Measurements from ENCODE around the gene GCK. TPM values are rescaled to one million over a fixed set of nuclear protein-coding genes. Genes with fewer than 3 reads are reported as not detected.

The GCK gene
- total and polyA plus RNA-seq, 2 donors (not counting 1 experiment from before 2014, with no cell fraction given): 0.22 to 0.24 TPM

GRCh38 chr7:44116789-44117666 lies 72.2 kb downstream of the GCK start:
- Histone ChIP-seq H3K27ac (ENCODE audit: low read length in 2 of 2) (no peak overlapping the region), H3K4me3 (ENCODE audit: control extremely low read depth in 1 of 5, extremely low read depth in 1 of 5, insufficient read depth in 1 of 5, low read depth in 2 of 5, low read length in 4 of 5) (no peak overlapping the region), H2AFZ (ENCODE audit: insufficient read depth, low read depth, low read length, poor library complexity, severe bottlenecking) (no peak overlapping the region), H3K79me2 (ENCODE audit: control insufficient read depth, insufficient read depth, low read length) (peaks cover 33% of the 10 kb centered on the region), H3K9ac (ENCODE audit: low read length) (no peak overlapping the region), H3K27me3 (replicated peaks in 1 of 4; ENCODE audit: control extremely low read depth in 1 of 4, control insufficient read depth in 3 of 4, insufficient read depth in 4 of 4, low read length in 3 of 4) (no peaks in the 10 kb centered on the region), H3K4me2 (replicated peaks; ENCODE audit: low read depth, low read length, poor library complexity, severe bottlenecking) (no peak overlapping the region), H4K20me1 (ENCODE audit: control insufficient read depth, insufficient read depth, low read length, poor library complexity, severe bottlenecking) (no peaks in the 10 kb centered on the region), H3K36me3 (replicated peaks in 1 of 2; ENCODE audit: control extremely low read depth in 1 of 2, control insufficient read depth in 1 of 2, extremely low read depth in 1 of 2, insufficient read depth in 2 of 2, low read length in 1 of 2) (peaks cover 0 to 50% of the 10 kb centered on the region in 2 experiments), H3K4me1 (ENCODE audit: control insufficient read depth in 2 of 2, insufficient read depth in 2 of 2, low read length in 2 of 2) (peaks cover 0 to 3% of the 10 kb centered on the region in 2 donors), H3K9me3 (ENCODE audit: control extremely low read depth in 1 of 3, control insufficient read depth in 2 of 3, insufficient read depth in 1 of 3, low read length in 2 of 3) (no peaks in the 10 kb centered on the region)
- ChIA-PET CTCF (no interaction called here), POLR2A (no interaction called here)
- intact Hi-C loops (cut with micrococcal nuclease): no loop called here
- Mint-ChIP-seq H3K4me3 (no peak overlapping the region), H3K27me3 (no peaks in the 10 kb centered on the region), H3K4me1 (peaks cover 6% of the 10 kb centered on the region), H3K27ac (no peak overlapping the region), H3K9me3 (ENCODE audit: insufficient read depth) (no peaks in the 10 kb centered on the region)
- DNase-seq (no peak), ATAC-seq (ENCODE audit: low read depth) (no peak)
- WGBS (ENCODE audit: insufficient coverage): 96% methylated on average over 24 of the region's 25 CpGs
- TF ChIP-seq EZH2 (IDR thresholded peaks at IDR 0.05; ENCODE audit: borderline replicate concordance, insufficient read depth, low read depth, low read length, poor library complexity, severe bottlenecking) (no peak), CTCF (IDR thresholded peaks at IDR 0.05) (no peak)

GRCh38 chr7:44116087-44116788 lies 73.0 kb downstream of the GCK start:
- no peak overlapping the region for H3K9ac ChIP-seq (ENCODE audit: low read length)

More at GRCh38 chr7:44116087-44116788, 73.0 kb downstream of the GCK start:
- no peak overlapping the region for H3K27ac Mint-ChIP-seq
- no peaks in the 10 kb centered on the region for H3K9me3 Mint-ChIP-seq (ENCODE audit: insufficient read depth)
- no peak overlapping the region for H2AFZ ChIP-seq (ENCODE audit: insufficient read depth, low read depth, low read length, poor library complexity, severe bottlenecking)
- no peak overlapping the region for H3K4me3 Mint-ChIP-seq
- no peak overlapping the region for H3K4me3 ChIP-seq (ENCODE audit: control extremely low read depth in 1 of 5, extremely low read depth in 1 of 5, insufficient read depth in 1 of 5, low read depth in 2 of 5, low read length in 4 of 5)
- ChIA-PET CTCF (no interaction called here), POLR2A (no interaction called here)
- H3K27ac ChIP-seq (ENCODE audit: low read length in 2 of 2): no peak overlapping the region
- no peaks in the 10 kb centered on the region for H3K27me3 ChIP-seq (replicated peaks in 1 of 4; ENCODE audit: control extremely low read depth in 1 of 4, control insufficient read depth in 3 of 4, insufficient read depth in 4 of 4, low read length in 3 of 4)
- peaks cover 0 to 54% of the 10 kb centered on the region in 2 experiments for H3K36me3 ChIP-seq (replicated peaks in 1 of 2; ENCODE audit: control extremely low read depth in 1 of 2, control insufficient read depth in 1 of 2, extremely low read depth in 1 of 2, insufficient read depth in 2 of 2, low read length in 1 of 2)
- no peak overlapping the region for H3K4me2 ChIP-seq (replicated peaks; ENCODE audit: low read depth, low read length, poor library complexity, severe bottlenecking)
- 100% methylated on average over 10 of the region's 17 CpGs for WGBS (ENCODE audit: insufficient coverage)
- no peaks in the 10 kb centered on the region for H3K27me3 Mint-ChIP-seq
- H3K4me1 Mint-ChIP-seq: peaks cover 6% of the 10 kb centered on the region
- no peaks in the 10 kb centered on the region for H3K9me3 ChIP-seq (ENCODE audit: control extremely low read depth in 1 of 3, control insufficient read depth in 2 of 3, insufficient read depth in 1 of 3, low read length in 2 of 3)
- peaks cover 25% of the 10 kb centered on the region for H3K79me2 ChIP-seq (ENCODE audit: control insufficient read depth, insufficient read depth, low read length)
- ATAC-seq (ENCODE audit: low read depth) (no peak), DNase-seq (no peak)
- H3K4me1 ChIP-seq (ENCODE audit: control insufficient read depth in 2 of 2, insufficient read depth in 2 of 2, low read length in 2 of 2): no peaks in the 10 kb centered on the region
- TF ChIP-seq EZH2 (IDR thresholded peaks at IDR 0.05; ENCODE audit: borderline replicate concordance, insufficient read depth, low read depth, low read length, poor library complexity, severe bottlenecking) (no peak), CTCF (IDR thresholded peaks at IDR 0.05) (no peak)
- no peaks in the 10 kb centered on the region for H4K20me1 ChIP-seq (ENCODE audit: control insufficient read depth, insufficient read depth, low read length, poor library complexity, severe bottlenecking)
- intact Hi-C loops (cut with micrococcal nuclease): no loop called here
